Kidney epithelial cell (primary cell): ENCODE measurements around the gene TRRAP. TPM values are rescaled to one million over a fixed set of nuclear protein-coding genes. Genes with fewer than 3 reads are reported as not detected.

ENCODE experiments used
- DNase-seq: peaks from one replicate; pipeline ENCODE4 v3.0.0-alpha.2; 2010; ENCODE audit warnings: low read depth
- H3K27me3 ChIP-seq: 2 replicates; pipeline ENCODE4 v1.6.0; 2011; ENCODE audit warnings: low read length; ENCODE audit not compliant: control insufficient read depth, insufficient read depth
- H3K36me3 ChIP-seq: 2 replicates; pipeline ENCODE4 v1.5.1; 2011; ENCODE audit warnings: low read length; ENCODE audit not compliant: control insufficient read depth, insufficient read depth
- H3K4me3 ChIP-seq: 2 replicates; pipeline ENCODE4 v1.5.1; 2011; ENCODE audit warnings: low read depth, mild to moderate bottlenecking, control low read depth, low read length
- total RNA-seq: library from RNA; depleted of rRNA; stranded (reverse); fragments of >200 nt; gene quantifications from 2 replicates; pipeline ENCODE4 v1.2.3, GENCODE V29; 2015
- TF ChIP-seq, protein P1 (sequence below): IDR thresholded peaks from 2 replicates; pipeline ENCODE4 v1.5.1; 2011; ENCODE audit warnings: mild to moderate bottlenecking, moderate library complexity, low read length, control low read depth, inconsistent platforms; ENCODE audit not compliant: insufficient read depth, poor library complexity, severe bottlenecking

The TRRAP gene
- total RNA-seq, 1 donor from 2014 or later = 35.1 TPM

DNA sequence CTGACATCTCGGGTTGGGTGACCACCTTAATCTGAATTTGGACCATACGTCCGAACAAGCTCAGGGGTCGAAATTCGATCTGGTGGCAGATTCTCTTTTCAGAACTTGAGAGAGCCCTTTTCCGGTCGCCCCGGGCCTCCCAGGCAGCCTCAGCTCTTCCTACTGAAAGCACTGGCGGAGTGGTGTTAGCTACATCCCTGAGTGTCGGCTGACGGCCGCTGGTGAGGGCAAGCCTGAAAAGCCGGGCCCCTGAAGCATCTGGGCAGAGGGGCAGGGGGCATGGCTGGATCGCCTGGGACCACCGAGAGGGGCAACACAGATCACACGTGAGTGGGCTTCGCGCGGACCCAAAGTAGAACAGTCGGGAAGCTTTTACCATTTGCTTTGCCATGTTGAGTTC lies 149.5 kb downstream of the TRRAP start:
- TF ChIP-seq, protein P1, sequence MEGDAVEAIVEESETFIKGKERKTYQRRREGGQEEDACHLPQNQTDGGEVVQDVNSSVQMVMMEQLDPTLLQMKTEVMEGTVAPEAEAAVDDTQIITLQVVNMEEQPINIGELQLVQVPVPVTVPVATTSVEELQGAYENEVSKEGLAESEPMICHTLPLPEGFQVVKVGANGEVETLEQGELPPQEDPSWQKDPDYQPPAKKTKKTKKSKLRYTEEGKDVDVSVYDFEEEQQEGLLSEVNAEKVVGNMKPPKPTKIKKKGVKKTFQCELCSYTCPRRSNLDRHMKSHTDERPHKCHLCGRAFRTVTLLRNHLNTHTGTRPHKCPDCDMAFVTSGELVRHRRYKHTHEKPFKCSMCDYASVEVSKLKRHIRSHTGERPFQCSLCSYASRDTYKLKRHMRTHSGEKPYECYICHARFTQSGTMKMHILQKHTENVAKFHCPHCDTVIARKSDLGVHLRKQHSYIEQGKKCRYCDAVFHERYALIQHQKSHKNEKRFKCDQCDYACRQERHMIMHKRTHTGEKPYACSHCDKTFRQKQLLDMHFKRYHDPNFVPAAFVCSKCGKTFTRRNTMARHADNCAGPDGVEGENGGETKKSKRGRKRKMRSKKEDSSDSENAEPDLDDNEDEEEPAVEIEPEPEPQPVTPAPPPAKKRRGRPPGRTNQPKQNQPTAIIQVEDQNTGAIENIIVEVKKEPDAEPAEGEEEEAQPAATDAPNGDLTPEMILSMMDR = no peak
- Histone ChIP-seq H3K27me3 (no peaks in the 10 kb centered on the region), H3K36me3 (peaks cover 4% of the 10 kb centered on the region), H3K4me3 (no peak overlapping the region)
- no peak for DNase-seq

DNA sequence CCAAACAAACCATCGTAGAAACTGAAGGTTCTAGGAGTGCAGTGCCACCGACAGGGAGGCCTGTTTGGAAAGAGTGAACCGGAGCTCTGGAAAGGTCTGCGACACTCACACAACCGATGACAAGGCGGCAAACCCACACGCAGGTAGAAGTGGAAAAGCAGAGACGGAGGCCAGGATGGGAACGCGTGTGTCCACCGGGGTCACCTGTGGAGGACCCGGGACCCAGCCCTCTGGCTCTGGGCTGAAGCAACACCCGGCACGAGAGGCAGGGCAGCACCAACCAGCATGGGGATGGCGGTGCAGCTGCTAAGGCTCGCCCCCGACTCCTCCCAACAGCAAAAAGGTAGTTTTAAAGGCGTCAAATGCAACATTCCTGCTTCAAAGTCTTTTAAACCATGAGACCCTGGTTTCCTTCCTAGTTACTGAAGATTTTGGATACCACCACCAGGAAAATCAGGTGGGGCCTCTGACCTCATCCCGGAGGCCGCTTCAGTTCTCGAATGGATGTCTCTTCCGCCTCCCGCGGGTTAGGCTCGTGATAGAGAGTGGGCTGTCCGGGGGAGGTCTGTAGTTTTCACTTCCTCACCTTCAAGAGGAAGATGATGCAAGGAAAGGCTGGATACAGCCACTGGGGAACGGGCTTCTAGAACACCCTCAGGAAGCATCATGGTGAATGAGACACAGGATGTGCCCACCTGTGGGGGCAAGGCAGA lies 150.1 kb downstream of the TRRAP start:
- Histone ChIP-seq H3K36me3 (peaks cover 4% of the 10 kb centered on the region), H3K4me3 (no peak overlapping the region)
- TF ChIP-seq, protein P1 = no peak

DNA sequence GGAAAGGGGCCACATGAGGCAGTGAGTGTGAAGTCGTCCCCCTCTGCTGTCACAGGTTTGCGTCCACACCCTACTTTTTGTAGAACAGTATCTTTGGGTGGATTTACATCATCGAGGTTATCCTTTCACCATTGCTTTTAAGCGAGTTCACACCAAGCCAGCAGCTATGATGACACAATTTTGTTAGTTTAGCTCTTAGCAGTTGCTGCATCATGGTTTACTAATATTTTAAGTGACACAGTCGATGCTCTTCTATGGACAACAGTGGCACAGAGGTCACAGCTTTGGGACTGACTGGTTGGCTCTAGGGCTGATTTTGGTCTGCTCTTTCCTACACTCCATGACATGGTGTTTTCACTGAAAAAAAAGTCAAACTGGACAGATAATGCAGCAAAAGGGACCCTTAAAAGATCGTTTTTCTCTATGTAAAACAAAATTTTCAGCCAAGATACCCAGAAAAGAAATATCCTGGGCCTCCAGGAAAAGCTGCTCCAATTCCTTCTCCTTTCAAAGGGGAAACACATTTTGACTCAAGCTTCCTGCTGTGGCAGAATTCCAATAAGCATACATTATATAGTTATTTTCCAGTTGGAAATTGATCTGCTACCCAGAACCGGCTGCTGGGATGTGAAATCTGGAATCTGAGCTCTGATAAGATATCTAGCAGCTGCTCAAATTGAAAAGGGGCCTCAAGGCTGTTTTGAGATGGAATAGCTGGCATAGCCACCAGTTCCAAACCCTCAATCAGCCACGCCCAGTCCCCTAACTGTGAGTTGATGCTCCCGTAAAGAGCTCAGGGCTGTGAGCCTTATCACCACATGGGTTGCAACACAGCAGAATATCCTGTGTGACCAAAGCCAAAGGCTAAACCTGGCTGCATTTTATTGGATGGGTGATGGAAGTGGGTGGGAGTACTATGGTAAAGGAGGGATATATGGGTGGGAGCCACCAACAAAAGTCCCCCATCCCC lies 151.4 kb downstream of the TRRAP start:
- Histone ChIP-seq H3K36me3 (peaks cover 4% of the 10 kb centered on the region), H3K4me3 (no peak overlapping the region), H3K27me3 (no peaks in the 10 kb centered on the region)
- TF ChIP-seq, protein P1 = no peak
- no peak for DNase-seq

More for the DNA sequence above, 150.1 kb downstream of the TRRAP start:
- no peaks in the 10 kb centered on the region for H3K27me3 ChIP-seq
- DNase-seq = no peak

DNA sequence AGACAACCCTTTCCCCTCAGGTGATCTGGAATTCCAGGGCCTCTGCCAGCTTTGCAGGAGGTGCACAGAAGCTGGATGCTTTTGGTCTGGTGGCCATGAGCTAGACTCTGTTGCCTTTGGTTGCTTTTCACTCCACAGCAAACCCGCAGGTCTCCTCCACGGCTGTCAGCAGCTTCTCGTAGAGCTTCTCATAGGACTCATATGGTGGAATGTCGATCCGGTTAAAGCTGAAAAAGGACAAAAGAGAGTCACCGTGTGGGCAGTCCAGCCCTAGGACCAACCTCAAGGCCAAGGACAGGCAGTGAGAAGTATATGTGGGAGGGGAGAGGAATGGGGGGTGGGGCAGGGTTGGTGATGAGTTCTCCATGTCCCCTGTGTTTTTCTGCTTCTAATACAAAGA lies 152.1 kb downstream of the TRRAP start:
- peaks cover 4% of the 10 kb centered on the region for H3K36me3 ChIP-seq
- H3K27me3 ChIP-seq = no peaks in the 10 kb centered on the region
- H3K4me3 ChIP-seq = no peak overlapping the region
- no peak for DNase-seq
- TF ChIP-seq, protein P1 = no peak

DNA sequence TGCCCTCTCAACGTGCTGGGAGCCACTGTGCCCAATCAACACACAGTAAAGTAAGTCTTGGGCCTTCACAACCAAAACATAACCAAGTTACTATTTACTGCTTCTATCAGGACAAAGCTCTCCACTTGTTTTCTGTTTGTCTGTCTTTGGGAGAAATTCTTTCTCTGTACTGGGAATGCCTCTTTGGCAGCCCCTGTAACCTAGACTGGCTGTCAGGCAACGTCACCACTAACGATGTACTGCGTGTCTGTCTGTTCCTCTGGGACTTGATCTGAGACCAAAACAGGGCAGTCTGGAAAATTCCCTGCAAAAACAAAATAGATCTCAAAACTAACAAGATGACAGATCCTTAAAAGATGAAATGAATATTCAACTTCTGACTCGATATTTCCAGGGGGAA lies 152.6 kb downstream of the TRRAP start:
- TF ChIP-seq, protein P1 = no peak
- Histone ChIP-seq H3K36me3 (peaks cover 4% of the 10 kb centered on the region), H3K4me3 (no peak overlapping the region), H3K27me3 (no peaks in the 10 kb centered on the region)
- DNase-seq = no peak
